LNCAP (cell line): ENCODE measurements around the gene ZSWIM7.

Experiments
- CTCF ChIP-seq: fragments of 450-650 bp; IDR thresholded peaks from 2 replicates; pipeline ENCODE4 v1.5.1; 2017; ENCODE audit warnings: mild to moderate bottlenecking

Gene ZSWIM7

DNA sequence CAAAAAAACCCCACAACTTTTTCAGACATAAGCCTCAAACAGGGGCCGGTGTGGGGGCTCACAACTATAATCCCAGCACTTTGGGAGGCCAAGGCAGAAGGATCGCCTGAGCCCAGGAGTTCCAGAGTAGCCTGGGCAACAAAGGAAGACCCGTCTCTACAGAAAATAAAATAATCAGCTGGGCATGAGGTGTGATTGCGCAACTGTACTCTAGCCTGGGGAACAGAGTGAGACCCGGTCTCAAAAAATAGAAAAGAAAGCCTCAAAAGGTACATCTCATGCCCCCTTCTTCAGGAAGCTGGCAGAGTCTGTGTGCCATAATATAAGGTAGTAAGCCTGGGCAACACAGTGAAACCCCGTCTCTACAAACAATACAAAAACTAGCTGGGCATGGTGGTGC, 3.2 kb downstream of the ZSWIM7 start:
- no peak for TF ChIP-seq CTCF

- TF ChIP-seq CTCF = no peak
These were observed 17.6 kb downstream of the ZSWIM7 start for GRCh38 chr17:15981646-15982580.

DNA sequence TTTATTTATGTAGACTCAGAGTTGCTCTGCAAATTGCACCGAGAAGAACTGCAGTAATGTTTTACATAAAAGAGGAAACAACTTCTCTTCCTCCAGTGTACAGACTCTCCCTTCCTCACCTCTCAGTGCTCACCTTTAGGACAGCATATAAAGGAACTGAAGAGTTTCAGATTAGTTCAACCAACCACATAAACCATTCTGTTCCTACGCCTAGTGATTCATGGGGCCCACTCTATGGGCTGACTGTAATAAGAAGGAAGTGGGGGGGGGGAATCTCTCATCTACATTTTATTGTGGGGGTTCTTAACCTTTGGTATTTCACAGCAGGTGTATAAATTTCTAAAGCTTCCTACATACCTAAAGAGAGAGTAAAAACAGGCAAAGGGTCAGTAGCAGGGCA, 18.3 kb downstream of the ZSWIM7 start:
- no peak for TF ChIP-seq CTCF

GRCh38 chr17:15978606-15979005, 20.9 kb downstream of the ZSWIM7 start:
- TF ChIP-seq CTCF = no peak

DNA sequence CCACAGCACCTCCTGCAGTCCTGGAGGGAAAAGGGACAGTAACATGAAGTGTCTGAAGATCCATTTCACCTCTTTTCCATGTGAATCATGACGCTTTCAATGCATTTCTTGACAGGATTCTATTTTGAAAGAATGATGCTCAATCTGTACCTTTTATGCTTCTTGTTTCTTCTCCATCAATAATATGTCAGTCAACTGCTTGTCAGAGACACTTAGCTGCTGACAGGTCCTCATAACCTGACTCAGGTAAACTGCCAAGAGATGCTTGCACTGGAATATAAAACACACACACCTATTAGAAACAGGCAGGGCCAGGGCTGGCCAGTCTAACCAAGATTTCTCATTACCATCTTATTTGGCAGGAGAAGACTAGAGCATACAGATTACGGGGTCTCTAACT, 21.6 kb downstream of the ZSWIM7 start:
- no peak for TF ChIP-seq CTCF

DNA sequence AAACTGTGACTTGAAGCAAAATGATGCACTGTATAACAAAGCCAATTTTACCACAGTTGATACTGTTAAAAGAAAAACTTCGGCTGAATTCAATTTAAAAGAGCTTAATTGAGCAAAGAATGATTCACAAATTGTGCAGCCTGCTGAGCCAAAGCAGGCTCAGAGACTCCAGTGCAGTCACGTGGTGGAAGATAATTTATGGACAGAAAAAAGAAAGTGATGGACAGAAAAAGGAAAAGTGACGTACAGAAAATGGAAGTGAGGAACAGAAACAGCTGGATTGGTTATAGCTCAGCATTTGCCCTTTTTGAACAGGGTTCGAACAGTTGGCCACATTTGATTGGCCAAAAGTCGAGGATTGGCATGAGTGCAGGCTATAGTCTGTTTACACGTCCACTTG, 25.7 kb downstream of the ZSWIM7 start:
- no peak for TF ChIP-seq CTCF

- no peak for TF ChIP-seq CTCF
These were observed 26.5 kb downstream of the ZSWIM7 start for GRCh38 chr17:15973016-15973415.
